HG02840 (cell line): ENCODE measurements around the gene PRKN.
"Not testable (repeated sequence)": the region's sequence is repeated elsewhere in the genome, so short reads cannot be mapped to it uniquely, and the experiment has no call there.

Source experiments
- ATAC-seq: cut with Tn5 transposase; IDR thresholded peaks from one replicate; pipeline ENCODE4 v1.9.1; 2021; ENCODE audit warnings: mild to moderate bottlenecking, moderate library complexity, moderate number of reproducible peaks; ENCODE audit not compliant: unreplicated experiment, low FRiP score

The PRKN gene

GRCh38 chr6:161503570-161503969 is 1224.0 kb downstream of the PRKN start:
- ATAC-seq, result no peak

GRCh38 chr6:161498881-161499280 is 1228.7 kb downstream of the PRKN start:
- ATAC-seq, result no peak

- ATAC-seq, result no peak
Observed at GRCh38 chr6:161498359-161498758, 1229.2 kb downstream of the PRKN start.

- ATAC-seq, result no peak
Observed at GRCh38 chr6:161496941-161497340, 1230.6 kb downstream of the PRKN start.

- ATAC-seq, result not testable (repeated sequence)
Observed at GRCh38 chr6:161496271-161496670, 1231.3 kb downstream of the PRKN start.

GRCh38 chr6:161494566-161494965 is 1233.0 kb downstream of the PRKN start:
- ATAC-seq, result no peak

- ATAC-seq, result no peak
Observed at GRCh38 chr6:161493576-161494118, 1233.9 kb downstream of the PRKN start.

GRCh38 chr6:161489626-161490306 is 1237.8 kb downstream of the PRKN start:
- no peak for ATAC-seq

- ATAC-seq, result no peak
Observed at GRCh38 chr6:161487694-161488093, 1239.9 kb downstream of the PRKN start.

- ATAC-seq, result no peak
Observed at GRCh38 chr6:161487217-161487531, 1240.4 kb downstream of the PRKN start.

GRCh38 chr6:161486361-161487216 is 1241.0 kb downstream of the PRKN start:
- ATAC-seq, result no peak

- ATAC-seq, result no peak
Observed at GRCh38 chr6:161482517-161482858, 1245.1 kb downstream of the PRKN start.

GRCh38 chr6:161481786-161482516 is 1245.6 kb downstream of the PRKN start:
- ATAC-seq, result no peak

- no peak for ATAC-seq
Observed at GRCh38 chr6:161480421-161481155, 1247.0 kb downstream of the PRKN start.

GRCh38 chr6:161479376-161479775 is 1248.2 kb downstream of the PRKN start:
- ATAC-seq, result no peak

GRCh38 chr6:161477876-161478425 is 1249.6 kb downstream of the PRKN start:
- no peak for ATAC-seq

GRCh38 chr6:161476711-161477110 is 1250.9 kb downstream of the PRKN start:
- ATAC-seq, result no peak

- no peak for ATAC-seq
Observed at GRCh38 chr6:161465403-161465802, 1262.2 kb downstream of the PRKN start.

- ATAC-seq, result no peak
Observed at GRCh38 chr6:161463071-161463470, 1264.5 kb downstream of the PRKN start.

GRCh38 chr6:161462148-161462547 is 1265.4 kb downstream of the PRKN start:
- no peak for ATAC-seq
